UCSD-AML1 (cell line): ENCODE results near the gene TANC1.

Source experiments
- DNase-seq: peaks from one replicate; lab custom pipeline; 2025; ENCODE audit not compliant: unreplicated experiment; lab: John Stamatoyannopoulos, UW

Gene TANC1

GRCh38 chr2:159053161-159054031 is 85.0 kb downstream of the TANC1 start:
- DNase-seq, result no peak

GRCh38 chr2:159054032-159054334 is 85.5 kb downstream of the TANC1 start:
- no peak for DNase-seq

- DNase-seq, result no peak
Observed at GRCh38 chr2:159054985-159055384, 86.5 kb downstream of the TANC1 start.

GRCh38 chr2:159060518-159060917 is 92.1 kb downstream of the TANC1 start:
- no peak for DNase-seq

- no peak for DNase-seq
Observed at GRCh38 chr2:159063677-159064076, 95.2 kb downstream of the TANC1 start.

GRCh38 chr2:159064446-159065301 is 96.2 kb downstream of the TANC1 start:
- no peak for DNase-seq

GRCh38 chr2:159065313-159065712 is 96.9 kb downstream of the TANC1 start:
- DNase-seq, result no peak

GRCh38 chr2:159065891-159066290 is 97.5 kb downstream of the TANC1 start:
- DNase-seq, result no peak

GRCh38 chr2:159066541-159067156 is 98.2 kb downstream of the TANC1 start:
- DNase-seq, result no peak

GRCh38 chr2:159067971-159068370 is 99.5 kb downstream of the TANC1 start:
- no peak for DNase-seq

- no peak for DNase-seq
Observed at GRCh38 chr2:159069229-159069628, 100.8 kb downstream of the TANC1 start.

GRCh38 chr2:159070235-159070634 is 101.8 kb downstream of the TANC1 start:
- DNase-seq, result no peak

- DNase-seq, result no peak
Observed at GRCh38 chr2:159071190-159071915, 102.9 kb downstream of the TANC1 start.

- no peak for DNase-seq
Observed at GRCh38 chr2:159072795-159073194, 104.4 kb downstream of the TANC1 start.

GRCh38 chr2:159073256-159073655 is 104.8 kb downstream of the TANC1 start:
- no peak for DNase-seq

- no peak for DNase-seq
Observed at GRCh38 chr2:159074605-159075004, 106.2 kb downstream of the TANC1 start.

- no peak for DNase-seq
Observed at GRCh38 chr2:159075727-159076126, 107.3 kb downstream of the TANC1 start.

GRCh38 chr2:159076241-159076640 is 107.8 kb downstream of the TANC1 start:
- DNase-seq, result no peak

- DNase-seq, result no peak
Observed at GRCh38 chr2:159077869-159078268, 109.4 kb downstream of the TANC1 start.

- DNase-seq, result no peak
Observed at GRCh38 chr2:159078443-159078842, 110.0 kb downstream of the TANC1 start.

GRCh38 chr2:159080641-159081040 is 112.2 kb downstream of the TANC1 start:
- DNase-seq, result no peak
